ENCODE measurements around the gene C21orf58.
"Not testable (repeated sequence)": the region's sequence is repeated elsewhere in the genome, so short reads cannot be mapped to it uniquely, and the experiment has no call there.

The C21orf58 gene

DNA sequence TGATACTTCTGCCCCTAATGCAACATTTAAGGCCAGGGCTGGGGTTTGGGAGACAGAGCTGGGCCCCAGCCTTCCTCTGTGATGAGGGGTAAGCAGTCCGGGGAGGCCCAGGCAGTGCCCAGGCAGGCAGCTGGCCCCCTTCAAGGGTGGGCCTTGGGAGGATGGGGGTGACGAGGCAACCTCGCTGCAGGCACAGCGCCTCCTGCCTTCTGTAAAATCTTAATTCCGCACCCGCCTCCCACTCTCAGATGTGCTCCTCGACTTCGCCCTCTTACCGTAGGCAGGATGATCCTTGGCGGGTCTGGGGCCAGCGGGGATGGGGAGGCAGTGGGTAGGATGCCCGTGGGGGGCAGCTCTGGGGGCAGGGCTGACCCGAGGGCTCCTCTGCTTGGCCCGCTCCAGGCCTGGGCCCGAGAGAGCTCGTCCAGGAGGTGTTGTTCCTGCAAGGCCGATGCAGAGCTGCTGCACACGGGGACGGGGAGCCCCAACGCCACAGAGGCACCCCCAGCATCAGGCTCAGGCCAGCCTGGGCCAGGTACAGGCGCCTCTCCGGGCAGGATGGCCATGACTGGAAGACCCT, 9.1 kb downstream of the C21orf58 start:
- TF ChIP-seq, protein P1, sequence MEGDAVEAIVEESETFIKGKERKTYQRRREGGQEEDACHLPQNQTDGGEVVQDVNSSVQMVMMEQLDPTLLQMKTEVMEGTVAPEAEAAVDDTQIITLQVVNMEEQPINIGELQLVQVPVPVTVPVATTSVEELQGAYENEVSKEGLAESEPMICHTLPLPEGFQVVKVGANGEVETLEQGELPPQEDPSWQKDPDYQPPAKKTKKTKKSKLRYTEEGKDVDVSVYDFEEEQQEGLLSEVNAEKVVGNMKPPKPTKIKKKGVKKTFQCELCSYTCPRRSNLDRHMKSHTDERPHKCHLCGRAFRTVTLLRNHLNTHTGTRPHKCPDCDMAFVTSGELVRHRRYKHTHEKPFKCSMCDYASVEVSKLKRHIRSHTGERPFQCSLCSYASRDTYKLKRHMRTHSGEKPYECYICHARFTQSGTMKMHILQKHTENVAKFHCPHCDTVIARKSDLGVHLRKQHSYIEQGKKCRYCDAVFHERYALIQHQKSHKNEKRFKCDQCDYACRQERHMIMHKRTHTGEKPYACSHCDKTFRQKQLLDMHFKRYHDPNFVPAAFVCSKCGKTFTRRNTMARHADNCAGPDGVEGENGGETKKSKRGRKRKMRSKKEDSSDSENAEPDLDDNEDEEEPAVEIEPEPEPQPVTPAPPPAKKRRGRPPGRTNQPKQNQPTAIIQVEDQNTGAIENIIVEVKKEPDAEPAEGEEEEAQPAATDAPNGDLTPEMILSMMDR (conservative IDR thresholded peaks at IDR 0.05), result no peak
- no peak overlapping the region for H3K27ac ChIP-seq

DNA sequence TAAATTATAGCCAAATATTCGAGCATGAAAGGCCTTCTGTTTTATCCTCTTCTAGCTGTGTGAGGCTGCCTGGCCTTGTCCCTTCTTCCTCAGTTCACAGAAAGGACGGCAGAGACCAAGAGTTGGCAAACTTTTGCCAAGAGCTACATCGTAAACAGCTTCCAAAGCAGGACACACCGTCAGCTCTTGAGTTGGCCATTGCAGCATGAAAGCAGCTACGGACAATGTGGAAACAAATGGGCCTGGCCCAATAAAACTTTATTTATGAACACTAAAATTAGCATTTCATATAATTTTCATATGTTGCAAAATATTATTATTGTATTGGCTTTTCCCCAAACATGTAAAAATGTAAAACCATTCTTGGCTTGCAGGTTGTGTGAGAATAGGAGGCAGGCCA, 10.7 kb downstream of the C21orf58 start:
- TF ChIP-seq, protein P1 (conservative IDR thresholded peaks at IDR 0.05), result no peak
- H3K27ac ChIP-seq, result no peak overlapping the region

DNA sequence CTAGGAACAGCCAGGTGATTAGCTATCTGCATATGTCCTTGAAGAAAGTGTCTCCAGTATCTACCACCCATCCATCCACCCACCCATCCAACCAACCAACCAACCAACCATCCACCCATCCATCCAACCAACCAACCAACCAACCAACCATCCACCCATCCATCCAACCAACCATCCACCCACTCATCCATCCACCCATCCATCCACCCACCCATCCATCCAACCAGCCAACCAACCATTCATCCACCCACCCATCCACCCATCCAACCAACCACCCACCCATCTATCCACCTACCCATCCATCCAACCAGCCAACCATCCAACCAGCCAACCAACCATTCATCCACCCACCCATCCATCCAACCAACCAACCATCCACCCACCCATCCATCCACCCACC, 12.1 kb downstream of the C21orf58 start:
- TF ChIP-seq, protein P1 (conservative IDR thresholded peaks at IDR 0.05), result no peak
- H3K27ac ChIP-seq, result no peak overlapping the region

DNA sequence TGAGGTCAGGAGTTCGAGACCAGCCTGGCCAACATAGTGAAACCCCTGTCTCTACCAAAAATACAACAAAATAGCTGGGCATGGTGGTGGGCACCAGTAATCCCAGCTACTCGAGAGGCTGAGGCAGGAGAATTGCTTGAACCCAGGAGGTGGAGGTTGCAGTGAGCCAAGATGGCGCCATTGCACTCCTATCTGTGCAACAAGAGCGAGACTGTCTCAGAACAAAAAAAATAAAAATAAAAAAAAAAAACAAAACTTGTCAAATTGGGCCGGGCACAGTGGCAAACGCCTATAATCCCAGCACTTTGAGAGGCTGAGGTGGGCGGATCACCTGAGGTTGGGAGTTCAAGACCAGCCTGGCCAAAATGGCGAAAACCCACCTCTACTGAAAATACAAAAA, 13.4 kb downstream of the C21orf58 start:
- H3K27ac ChIP-seq, result not testable (repeated sequence)

DNA sequence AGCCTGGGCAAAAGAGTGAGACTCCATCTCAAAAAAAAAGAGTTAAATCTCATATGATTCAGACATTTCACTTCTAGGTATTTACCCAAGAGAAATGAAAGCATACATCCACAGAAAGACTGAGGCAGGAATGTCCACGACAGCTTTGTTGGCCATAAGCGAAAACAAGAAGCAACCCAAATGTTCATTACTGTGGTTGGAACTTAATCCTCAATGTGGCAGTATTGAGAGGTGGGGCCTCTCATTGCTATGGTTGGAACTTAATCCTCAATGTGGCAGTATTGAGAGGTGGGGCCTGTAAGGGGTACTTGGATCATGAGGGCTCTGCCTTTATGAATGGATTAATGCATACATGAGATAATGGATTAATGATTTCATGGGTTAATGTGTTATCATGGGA, 15.2 kb downstream of the C21orf58 start:
- H3K27ac ChIP-seq, result no peak overlapping the region
- TF ChIP-seq, protein P1 (conservative IDR thresholded peaks at IDR 0.05), result no peak

DNA sequence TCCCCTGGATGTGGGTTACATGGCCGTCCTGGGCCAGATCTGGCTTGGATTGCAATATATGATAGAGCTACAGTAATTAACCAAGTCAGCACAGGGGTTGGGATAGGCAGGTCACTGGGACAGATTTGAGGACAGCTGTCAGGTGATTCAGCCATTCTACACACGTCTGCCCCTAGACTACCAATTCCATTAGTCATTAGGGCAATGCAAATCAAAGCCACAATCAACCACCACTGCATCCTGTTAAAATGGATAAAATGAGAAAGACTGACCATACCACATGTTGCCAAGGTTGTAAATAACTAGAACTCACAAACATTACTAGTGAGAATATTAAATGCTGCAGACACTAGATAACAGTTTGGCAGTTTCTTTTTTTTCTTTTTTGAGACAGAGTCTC, 16.0 kb downstream of the C21orf58 start:
- H3K27ac ChIP-seq, result no peak overlapping the region
- TF ChIP-seq, protein P1 (conservative IDR thresholded peaks at IDR 0.05), result no peak

DNA sequence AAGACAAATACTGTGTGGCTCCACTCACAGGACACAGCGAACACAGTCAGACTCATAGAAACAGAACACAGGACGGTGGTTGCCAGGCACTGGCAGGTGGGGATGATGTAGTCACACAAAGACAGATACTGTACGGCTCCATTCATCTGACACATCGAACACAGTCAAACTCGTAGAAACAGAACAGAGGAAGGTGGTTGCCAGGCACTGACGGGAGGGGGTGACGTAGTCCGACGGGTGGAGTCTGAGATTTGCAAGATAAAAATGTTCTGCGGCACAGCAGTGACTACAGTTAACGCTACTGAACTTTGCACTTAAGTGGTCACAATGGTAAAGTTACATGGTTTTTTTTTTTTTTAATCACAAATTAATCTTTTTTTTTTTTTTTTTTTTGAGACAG, 18.7 kb downstream of the C21orf58 start:
- no peak overlapping the region for H3K27ac ChIP-seq
- TF ChIP-seq, protein P1 (conservative IDR thresholded peaks at IDR 0.05), result no peak

DNA sequence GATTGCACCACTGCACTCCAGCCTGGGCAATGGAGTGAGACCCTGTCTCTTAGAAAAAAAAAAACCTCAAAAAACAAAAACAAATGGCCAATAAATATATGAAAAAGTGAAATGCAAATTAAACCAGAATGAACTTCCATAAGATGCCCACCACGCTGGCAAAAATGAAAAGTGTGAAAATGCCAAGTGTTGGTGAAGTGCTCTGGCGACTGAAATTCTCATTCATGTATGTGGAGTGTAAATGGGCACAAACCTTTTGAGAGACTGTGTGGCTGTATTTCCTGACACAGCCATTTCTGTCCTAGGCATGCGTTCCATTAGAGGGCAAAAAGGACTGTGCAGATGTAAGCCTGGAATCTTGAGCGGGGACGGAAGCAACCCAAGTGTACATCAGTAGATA, 19.2 kb downstream of the C21orf58 start:
- TF ChIP-seq, protein P1 (conservative IDR thresholded peaks at IDR 0.05), result no peak
- H3K27ac ChIP-seq, result no peak overlapping the region
